NCI-H446 (cell line): ENCODE measurements around the gene POU2F1.

Experiments used
- DNase-seq, 2 experiments: peaks; one replicate each; lab custom pipeline; 2025; lab: John Stamatoyannopoulos, UW

POU2F1 gene

DNA sequence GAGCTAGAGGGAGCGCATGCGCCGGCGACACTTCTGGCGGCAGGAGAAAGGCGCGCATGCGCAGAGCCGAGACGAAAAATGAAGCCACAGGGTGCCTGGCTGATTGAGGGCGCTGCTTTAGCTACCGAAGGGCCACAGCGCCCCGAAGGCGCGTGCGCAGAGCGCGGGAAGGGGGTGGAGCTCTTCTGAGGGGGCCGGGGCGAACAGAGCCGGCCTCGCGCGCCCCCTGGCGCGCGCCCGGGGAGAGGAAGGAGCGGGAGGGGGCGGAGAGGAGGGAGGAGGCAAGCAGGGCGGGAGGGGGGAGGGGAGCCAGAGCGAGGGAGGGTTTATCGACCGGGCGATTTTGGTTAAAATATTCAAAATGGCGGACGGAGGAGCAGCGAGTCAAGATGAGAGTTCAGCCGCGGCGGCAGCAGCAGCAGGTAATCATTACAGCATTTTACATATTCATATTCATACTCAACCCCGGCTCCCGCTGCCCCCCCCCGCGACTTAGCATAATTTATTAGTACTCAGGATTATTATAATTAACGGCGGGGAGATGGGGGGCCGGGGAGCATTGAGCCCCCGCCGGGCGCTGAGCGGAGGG is at the start of gene POU2F1:
TSS of gene POU2F1 (plus strand) at position 350 of the 589 bp plus-strand sequence. CDS start at position 362, 12 bp downstream.
- peak; percentile 99 to 100 for DNase-seq

DNA sequence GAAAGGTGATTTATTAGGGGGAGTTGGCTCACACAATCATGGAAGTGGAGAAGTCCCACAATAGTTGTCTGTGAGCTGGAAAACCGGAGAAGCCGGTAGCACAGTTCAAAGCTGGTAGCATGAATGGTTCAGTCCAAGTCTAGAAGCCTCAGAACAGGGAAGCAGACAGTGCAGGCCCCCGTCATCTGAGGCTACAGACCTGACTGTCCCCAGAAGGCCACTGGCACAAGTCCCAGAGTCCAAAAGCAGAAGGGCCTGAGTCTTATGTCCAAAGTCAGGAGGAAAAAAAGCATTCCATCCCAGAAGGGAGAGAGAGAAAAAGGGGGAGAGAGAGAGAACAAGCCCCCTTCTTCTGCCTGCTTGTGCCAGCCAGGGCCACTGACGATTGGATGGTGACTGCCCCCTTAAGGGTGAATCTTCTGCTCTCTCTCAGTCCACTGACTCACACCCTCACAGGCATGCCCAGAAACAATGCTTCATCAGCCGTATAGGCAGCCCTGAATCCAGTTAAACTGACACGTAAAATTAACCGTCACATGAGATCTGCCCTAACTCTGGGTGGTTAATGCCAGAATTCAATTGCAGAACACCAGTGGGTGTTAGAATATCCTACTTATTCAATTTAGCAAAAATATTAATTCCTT is 49.3 kb upstream of the POU2F1 start:
- DNase-seq: peak in 1 of 2 experiments; percentile 7

DNA sequence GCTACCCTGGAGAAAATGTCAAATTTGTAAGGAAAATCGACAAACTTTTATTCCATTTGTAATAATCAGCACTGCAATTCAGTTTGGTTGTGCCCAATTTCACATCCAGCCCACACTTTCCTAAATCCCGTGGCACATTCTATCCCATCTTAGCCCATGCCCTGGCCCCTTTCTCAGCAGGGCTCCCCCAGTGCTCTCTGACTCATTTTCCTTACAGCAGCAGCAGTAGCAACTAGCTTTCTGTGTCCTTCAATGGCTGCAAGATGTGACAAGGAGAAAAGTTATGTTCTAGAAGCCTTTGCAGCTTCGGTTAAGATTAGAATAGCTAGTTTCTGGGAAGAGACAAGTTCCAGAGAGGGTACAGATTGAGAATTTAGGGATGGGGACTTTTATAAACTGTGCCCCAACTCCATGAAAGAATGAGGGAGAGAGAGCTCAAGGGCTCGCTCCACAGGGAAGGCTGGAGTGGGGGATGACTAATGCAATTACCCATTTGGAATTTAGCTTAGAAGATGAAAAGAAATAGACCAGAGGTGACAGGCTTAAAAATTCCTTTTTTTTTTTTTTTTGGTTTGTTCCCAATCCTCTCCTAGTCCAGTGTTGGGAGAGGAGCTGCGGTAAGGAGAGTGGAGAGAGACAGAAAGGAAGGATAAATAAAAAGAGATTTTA is 47.0 kb upstream of the POU2F1 start:
- no peak for DNase-seq

DNA sequence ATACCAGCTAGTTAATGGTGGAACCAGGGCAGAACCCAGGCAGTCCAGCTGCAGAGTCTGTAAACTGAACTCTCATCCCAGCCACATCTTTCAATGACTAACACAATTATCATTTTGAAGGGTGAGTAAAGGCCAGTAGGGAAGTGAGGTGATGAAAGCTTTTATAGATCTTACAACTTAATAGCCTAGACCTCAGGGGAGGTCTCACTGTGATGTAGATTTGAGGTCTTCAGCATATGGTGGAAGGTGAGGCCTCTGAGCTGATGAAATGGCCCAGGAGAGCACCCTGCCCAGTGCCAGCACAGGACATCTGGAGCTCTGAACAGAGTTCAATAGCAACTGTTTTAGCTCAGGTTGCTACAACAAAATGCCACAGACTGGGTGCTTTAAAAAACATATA is 44.8 kb upstream of the POU2F1 start:
- DNase-seq: no peak

DNA sequence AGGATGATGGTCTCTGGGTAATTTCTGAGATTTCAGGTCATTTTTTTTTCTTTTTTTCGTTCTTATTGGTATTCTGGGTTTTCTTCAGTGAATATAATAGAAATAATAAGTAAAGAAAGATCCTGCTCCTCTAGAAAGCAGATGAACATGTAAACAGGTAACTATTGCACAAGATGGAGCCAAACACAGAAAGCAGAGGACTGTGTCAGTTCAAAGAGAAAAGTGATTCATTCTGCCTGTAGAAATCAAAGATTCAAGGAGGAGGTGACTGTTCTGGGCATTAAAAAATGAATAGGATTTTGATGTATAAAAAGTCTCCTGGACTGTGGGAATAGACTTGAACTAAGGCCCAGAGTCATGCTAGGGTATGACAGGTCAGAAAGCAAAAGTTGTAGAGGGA is 41.9 kb upstream of the POU2F1 start:
- DNase-seq: no peak

DNA sequence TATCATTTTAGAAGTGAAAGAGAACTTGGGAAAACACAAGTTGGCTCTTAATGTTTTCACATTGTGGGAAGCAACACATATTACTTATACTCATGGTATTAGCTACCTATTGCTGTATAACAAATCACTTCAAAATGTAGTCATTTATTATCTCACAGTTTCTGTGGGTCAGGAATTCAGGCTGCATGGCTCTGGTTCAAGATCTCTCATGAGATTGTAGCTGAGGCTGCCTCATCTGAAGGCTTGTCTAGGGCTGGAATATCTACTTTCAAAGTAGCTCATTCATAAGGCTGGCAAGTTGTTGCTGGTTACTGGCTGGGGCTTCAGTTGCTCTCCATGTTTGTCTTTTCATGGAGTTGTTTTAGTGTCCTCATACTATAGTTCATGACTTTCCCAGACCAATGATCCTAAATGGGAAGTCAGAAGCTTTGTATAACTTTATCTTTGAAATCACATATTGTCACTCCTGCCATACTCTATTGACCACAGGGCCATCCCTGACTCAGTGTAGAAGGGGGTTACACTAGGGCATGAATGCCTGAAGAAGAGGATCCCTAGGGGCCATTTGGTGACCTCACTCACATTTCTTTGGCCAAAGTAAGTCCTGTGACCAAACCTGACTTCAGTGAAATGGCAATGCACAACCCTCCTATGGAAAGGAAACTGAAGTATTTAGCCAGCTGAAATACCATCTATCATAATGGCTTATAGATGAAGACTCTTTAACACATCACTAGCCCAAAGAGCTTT is 37.9 kb upstream of the POU2F1 start:
- DNase-seq: no peak

DNA sequence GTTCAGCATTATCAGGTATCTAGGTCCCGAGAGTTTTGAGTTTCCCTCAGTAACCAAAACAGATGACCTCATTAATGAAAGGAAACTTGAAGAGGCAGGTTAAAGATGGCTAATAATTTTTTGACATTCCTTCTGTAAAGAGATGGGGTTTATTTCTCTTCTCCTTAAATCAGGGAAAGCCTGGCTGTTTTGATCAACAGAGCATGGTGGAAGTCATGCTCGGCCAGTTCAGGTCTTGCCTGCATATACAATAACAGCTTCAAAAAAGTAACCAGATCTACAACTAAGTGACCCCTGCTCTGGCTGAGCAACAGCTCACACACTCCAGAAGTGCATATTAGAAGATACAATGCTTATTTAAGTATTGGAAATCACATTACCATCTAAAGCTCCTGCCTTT is 36.6 kb upstream of the POU2F1 start:
- DNase-seq: no peak

DNA sequence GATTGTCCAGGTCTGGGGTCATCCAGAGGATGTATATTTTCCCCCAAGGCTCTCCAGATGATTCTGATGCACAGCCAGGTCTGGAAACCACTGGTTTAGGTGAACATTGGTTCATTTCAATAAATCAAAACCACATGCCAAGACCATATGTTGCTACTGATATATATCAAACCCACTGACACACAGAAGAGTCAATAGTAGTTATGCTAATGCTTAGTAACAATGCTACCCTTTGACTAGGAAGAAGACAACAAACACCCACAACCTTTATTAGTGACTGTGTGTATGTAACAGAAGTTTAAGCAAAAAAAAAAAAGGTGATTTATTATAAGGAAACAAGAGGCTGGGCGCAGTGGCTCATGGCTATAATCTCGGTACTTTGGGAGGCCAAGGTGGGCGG is 35.6 kb upstream of the POU2F1 start:
- no peak for DNase-seq

DNA sequence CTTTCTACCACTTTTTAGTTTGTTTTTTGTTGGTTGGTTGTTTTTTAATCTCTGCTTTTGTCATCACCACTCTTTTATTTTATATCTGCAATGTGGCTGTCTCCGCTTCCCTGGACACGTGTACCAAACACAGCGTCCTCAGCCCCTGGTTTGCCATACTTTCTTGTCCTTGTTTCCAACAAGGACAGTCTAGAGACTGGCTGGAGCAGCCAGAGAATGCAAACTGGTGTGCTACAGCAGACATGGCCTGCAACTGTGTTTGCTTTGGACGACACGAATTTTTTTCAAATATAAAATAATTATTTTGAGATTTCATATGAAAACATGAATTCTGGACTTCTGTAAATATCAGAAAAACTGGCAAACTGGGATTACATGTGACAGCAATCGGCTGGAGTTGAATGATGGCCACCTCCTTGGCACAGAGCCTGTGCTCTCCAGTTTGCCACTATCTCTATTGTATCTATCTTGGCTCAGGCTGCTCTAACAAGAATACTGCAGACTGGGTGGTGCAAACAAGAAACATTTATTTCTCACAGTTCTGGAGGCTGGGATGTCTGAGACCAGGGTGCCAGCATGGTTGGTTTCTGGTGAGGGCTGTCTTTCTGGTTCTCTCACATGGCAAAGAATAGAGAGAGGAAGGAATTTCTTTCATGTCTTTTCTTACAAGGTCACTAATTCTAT is 34.6 kb upstream of the POU2F1 start:
- DNase-seq: peak; percentile 72 to 92

DNA sequence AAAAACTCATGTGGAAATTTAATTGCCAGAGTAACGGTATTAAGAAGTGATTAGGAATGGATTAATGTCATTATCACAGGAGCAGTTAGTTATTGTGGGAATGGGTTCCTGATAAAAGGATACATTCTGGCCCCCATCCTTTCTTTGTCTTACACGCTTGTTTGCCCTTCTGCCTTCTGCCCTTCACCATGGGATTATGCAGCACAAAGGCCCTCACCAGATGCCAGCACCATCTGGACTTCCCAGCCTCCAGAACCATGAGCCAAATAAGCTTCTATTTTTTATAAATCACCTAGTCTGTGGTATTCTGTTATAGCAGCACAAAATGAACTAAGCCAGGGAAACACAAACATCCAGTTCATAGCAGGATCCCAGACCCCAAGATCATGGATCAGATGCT is 33.9 kb upstream of the POU2F1 start:
- peak; percentile 80 to 92 for DNase-seq

DNA sequence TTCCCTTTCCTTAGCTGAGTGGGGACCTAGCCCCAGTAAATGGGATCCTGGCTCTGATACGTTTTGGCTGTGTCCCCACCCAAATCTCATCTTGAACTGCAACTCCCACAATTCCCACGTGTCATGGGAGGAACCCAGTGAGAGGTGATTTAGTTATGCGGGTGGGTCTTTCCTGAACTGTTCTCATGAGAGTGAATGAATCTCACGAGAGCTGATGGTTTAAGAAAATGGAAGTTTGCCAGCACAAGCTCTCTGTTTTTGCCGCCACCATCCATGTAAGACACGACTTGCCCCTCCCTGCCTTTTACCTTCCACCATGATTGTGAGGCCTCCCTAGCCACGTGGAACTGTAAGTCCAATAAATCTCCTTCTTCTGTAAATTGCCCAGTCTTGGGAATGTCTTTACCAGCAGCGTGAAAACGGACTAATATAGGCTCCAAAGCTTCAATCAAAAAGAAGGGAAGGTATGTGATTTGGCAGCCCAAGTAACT is 29.9 kb upstream of the POU2F1 start:
- no peak for DNase-seq

DNA sequence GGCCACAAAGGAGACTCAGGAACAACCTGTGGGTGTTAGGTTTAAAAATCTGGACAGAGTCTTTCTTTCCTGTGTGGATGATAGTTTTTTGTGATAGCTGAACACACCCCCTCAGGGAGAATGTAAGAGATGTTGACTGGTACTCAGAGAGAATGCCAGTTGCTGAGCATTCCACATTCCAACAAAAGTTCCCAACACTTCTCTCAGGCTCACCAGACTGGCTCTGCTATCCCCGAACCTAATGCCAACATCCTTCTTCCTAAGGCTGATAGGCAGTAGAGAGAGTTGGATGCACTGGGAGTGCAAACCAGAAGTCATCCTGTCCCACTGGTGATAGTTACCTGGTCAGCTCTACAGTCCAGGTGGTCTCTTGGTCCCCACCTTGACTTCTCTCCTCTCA is 28.7 kb upstream of the POU2F1 start:
- no peak for DNase-seq

DNA sequence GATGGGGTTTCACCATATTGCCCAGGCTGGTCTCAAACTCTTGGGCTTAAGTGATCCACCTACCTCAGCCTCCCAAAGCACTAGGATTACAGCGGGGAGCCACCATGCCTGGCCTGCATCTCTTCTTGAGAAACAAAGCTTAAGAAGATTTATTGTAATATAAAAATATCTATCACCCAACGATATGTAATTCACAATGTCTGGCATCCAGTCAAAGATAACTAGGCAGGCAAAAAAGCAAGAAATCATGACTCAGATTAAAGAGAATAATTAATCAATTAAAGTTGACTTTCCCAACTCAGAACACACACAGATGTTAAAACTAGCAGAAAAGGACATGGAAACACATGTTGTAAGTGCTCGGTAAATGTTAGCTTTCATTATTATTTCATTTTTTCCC is 26.5 kb upstream of the POU2F1 start:
- no peak for DNase-seq

DNA sequence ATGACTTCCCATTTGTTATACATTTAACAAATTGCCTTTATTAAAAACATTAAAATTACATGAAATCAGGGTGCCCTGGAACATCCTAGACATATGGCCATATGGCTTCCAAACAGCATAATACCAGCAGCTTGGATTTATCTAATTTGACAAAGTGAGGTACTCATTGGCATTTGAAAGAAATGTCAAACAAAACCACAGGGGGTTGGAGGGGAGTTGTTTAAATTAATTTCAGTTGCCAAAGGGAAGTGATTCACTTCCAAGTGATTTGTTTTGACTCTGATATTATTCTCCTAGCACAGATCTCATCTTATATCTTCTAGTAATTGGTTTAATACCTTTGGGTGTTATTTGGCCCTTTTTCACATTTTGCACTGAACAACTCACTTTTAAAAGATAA is 24.5 kb upstream of the POU2F1 start:
- peak; percentile 85 to 88 for DNase-seq

DNA sequence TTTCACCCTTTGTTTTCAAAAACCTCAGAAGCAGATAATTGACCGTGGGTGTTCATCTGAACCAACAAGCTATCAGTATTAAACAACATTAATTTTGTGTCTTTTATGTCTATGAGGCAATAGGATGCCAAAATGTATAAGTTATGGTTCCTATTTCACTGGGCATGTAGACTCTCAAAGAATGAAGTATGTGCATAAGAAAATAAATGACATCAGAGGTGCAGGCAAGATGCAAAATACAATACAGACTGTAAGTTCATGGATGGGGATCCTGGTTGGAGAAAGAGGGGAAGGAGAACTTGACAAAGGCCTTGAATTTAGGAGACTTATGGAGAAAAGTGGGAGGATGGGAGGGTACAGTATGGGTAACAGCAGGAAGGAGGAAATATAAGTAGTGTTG is 23.4 kb upstream of the POU2F1 start:
- no peak for DNase-seq

DNA sequence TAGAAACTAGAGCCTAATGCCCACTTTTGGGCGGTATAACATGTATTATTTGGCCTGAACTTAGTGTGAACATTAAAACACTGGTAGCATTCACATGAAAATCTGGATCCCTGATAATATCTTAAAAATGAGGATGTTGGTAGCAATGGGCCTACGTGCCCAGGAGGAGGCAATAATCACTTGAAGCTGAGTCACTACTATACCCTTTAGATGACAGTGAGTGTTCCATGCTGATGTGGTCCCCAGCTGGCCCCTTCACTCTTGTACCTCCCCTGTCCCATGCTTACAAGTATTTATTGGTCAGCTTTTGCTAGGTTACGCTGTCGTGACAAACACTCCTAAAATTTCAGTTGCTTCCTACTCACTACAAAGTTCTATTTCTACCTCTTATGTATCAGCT is 23.0 kb upstream of the POU2F1 start:
- no peak for DNase-seq

DNA sequence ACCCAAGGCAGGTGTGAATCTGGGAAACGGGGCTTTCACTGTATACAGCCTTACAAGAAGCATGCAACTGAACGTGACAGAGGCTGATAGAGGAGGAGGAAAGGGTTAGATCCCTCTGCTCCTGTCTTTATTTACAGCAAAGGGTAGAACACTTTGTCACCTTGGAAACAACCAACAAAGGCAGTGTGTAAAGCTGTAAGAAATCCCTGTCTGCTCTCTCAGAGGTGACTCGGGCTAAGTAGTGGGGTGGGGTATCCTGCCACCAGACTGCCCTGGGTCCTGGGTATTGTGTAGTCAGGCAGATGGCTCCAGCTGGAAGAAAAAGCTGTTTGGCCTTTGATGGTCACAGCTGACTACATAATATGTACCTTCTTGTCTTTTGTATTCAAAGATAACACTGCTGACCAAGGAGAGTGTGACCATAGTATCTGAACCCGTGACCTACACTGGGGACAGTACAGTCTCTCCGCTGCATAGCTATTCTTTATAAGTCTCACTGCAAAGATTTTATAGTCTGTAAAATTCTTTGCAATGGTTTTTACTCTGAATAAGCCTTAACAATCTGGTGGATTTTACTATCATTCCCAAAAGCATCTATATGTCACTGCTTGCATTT is 22.1 kb upstream of the POU2F1 start:
- no peak for DNase-seq

DNA sequence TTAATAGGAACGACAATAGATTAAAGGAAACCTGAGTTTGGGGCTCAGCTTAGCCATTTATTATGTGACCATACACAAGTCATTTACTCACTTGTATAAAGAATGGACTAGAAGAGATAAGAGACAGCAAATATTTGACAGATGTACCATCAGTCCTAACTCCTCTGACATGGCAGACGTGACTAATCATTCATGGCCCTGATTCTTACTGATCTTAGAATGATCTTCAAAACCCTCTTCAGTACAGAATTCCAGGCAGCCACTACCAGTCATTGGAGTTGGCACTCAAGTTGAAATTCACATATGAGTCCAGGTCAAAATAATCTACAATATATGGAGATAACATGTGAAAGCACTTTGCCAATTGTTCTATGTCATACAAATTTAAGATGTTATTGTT is 21.0 kb upstream of the POU2F1 start:
- no peak for DNase-seq

DNA sequence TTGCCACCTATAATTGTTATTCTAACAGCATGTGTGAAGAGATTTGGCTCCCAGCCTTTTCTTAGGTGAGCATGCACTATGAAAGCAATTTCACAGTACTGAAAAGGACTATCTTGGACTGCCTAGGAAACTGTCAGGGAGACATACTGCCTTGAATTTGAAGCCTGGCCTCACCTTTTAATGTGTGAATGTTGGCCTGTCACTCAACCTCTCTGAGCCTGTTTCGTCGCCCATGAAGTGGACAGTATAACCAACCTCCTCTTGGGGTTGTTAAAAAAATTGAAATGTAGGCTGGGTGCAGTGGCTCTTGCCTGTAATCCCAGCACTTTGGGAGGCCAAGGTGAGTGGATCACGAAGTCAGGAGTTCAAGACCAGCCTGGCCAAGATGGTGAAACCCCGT is 20.4 kb upstream of the POU2F1 start:
- no peak for DNase-seq

DNA sequence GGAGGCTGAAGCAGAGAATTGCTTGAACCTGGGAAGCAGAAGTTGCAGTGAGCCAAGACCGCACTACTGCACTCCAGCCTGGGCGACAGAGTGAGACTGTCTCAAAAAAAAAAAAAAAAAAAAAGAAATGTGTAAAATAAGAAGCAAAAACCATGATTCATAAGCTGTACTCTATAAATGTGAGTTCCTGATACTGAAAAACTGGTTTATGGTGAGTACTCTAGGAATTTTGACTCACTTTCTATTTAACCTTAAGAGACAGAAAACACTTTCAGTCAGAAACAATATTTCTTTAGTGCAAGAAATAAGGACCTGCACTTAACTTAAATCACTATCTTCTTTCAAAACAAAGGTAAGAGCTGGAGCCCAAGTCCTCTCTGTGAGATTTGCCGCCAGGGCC is 19.9 kb upstream of the POU2F1 start:
- no peak for DNase-seq

DNA sequence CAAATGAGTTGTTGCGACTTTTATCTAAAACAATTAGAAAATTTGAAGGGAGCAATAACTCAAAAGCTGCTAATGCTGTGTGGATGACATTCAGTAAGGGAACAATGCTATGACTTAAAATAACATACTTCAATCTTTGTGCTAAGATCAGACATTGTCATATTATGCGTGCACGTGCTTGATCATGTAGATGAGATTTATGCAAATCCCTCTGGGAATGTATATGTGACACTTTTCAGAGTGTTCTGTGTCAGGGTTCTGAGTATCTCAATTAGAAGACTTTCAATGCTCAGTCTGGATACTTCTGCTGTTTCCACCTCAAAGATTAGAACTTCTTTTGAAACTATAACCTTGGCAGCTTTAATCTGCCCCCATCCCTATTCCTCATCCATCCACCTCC is 18.6 kb upstream of the POU2F1 start:
- no peak for DNase-seq
